Measurements from ENCODE around the gene HDAC4.

Gene HDAC4

DNA sequence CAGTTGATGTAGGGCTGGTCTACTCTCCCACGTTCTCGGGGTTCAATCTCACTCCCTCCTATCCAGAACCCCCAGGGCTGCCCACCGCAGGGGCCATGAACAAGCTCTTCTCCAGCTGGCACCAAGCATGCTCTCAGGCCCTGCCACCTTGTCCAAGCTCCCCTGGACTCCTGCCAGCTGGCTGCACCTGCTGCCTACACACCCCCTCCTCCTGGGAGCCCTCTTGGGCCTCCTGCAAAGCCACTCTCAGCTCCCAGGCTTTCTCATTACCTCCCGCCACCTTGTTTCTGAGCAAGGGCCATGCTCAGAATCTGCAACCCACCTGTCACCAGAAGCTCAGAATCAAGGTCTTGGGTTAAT, 56.0 kb downstream of the HDAC4 start:
- no peak for DNase-seq

- DNase-seq: no peak
These were observed 56.6 kb downstream of the HDAC4 start for GRCh38 chr2:239343946-239344856.

DNA sequence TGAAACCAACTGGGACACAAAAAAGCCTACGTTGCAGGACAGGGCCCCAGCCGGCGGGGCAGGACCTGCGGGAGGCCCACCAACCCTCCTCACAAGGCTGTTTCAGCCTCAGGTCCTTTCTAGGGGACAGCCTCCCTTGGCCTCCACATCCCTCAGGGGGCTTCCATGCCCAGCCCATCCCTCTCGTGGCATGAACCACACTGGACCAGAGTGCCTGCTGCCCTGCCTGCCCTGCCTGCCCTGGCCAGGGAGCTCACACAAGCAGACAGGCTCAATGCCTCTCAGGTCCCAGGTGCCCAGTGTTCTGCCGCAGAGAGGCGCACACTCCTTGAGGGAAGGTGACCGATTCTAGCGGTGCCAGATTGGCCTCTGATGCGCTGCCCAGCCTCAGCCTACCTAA, 57.4 kb downstream of the HDAC4 start:
- DNase-seq: no peak

DNA sequence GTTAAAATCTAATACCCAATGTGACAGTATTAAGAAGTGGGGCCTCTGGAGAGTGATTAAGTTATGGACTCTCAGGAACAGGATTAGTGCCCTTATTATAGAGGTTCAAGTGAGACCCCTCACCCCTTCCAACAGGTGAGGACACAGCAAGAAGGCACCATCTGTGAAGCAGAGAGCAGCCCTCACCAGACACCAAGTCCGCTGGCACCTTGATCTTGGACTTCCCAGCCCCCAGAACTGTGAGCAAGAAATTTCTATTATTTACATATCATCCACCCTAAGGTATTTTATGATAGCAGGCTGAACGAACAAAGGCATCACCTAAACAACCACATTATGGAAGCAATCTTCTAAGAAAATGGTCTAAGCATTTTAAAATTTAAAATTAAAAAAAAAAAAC, 59.0 kb downstream of the HDAC4 start:
- no peak for DNase-seq

GRCh38 chr2:239341146-239341732, 59.6 kb downstream of the HDAC4 start:
- DNase-seq: no peak

GRCh38 chr2:239339726-239340601, 60.9 kb downstream of the HDAC4 start:
- no peak for DNase-seq

DNA sequence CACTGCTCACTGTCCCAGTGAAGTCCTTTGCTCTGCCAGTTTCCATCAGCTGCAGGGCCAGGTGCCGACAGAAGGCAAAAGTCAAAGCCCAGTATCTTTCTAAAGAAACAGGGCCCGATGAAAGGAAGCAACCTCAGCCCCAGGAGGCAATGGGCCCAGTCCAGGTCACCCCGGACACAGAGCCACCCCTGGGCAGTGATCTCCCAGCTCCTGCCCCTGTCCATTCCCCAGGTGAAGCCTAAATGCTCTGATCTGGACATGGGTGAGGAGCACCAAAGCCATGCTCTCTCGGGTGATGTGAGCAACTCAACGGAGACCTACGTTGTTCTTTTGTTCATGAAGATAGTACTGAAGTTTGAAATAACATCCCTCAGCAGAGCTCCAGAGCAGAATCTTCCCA, 61.6 kb downstream of the HDAC4 start:
- no peak for DNase-seq

GRCh38 chr2:239337877-239338484, 62.8 kb downstream of the HDAC4 start:
- DNase-seq: no peak

GRCh38 chr2:239337122-239337876, 63.5 kb downstream of the HDAC4 start:
- no peak for DNase-seq

DNA sequence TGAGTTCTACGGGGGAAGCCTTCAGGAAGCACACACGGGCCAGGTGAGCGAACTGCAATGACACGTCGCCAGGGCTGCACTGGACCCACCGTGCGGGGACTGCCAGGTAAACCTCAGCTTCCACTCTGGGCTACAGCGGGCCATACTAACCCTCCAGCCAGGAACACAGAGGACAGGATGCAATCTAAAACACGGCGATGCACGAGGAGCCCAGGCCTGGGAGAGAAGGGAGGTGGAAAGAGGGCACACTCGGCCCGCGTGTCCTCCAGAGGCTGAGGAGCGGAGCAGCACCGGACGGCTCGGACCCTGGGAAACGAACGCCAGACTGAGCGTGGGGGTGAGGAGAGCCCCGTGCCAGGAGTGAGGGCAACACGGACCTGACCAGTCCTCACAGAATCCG, 69.3 kb downstream of the HDAC4 start:
- no peak for DNase-seq

- no peak for DNase-seq
These were observed 70.0 kb downstream of the HDAC4 start for GRCh38 chr2:239330836-239331235.

DNA sequence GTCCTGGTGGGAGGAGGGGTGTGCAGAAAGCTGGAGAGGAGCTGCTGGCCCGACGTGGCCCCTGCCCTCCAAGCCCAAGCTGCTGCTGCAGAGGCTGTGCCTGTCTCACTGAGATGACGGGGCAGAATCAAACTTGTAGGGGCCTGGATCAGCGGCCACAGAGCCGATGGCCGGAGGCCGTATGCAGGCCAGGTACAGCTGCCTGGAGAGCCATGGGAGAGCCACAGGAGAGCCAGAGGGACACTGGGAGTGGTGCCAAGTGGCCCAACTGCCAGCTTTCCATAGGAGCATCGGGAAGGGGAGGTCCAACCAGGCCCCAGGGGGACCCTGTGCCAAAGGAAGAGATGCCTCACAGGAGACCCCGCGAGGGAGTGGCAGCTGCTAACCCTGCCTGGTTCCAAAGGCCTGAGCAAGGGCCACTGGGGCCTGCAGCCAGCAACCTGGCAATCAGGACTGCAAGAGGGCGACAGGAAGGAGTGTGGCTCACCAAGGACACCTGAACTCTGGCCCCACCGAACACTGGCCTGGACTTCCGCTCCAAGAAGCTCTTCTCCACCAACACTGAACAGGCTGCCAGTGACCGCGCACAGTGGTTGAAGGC, 70.7 kb downstream of the HDAC4 start:
- DNase-seq: no peak

DNA sequence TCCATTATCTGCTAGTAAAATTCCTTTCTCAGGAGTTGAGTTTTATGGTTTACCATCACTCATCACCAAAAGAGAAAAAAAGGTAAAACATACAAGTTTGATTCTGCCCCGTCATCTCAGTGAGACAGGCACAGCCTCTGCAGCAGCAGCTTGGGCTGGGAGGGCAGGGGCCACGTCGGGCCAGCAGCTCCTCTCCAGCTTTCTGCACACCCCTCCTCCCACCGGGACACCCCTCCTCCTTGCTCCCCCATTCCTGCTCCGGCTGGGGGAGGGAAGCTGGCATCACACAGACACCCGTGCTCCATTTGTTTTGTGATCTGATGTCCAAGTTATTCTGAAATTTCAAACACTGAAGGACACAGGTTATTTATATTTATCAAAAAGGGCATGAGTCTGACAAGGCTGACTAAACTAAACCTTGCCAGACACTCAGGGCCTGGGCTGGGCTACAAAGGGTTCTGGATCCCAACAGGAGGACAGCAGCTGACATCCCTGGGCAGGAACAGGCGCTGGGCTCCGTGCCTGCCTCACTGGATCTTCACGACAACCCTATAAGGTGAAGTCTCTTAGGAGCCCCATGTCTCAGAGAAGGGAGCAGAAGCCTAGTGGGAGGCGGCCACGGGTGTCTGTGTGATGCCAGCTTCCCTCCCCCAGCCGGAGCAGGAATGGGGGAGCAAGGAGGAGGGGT, 71.4 kb downstream of the HDAC4 start:
- no peak for DNase-seq

GRCh38 chr2:239328351-239329191, 72.2 kb downstream of the HDAC4 start:
- DNase-seq: no peak

- no peak for DNase-seq
These were observed 73.1 kb downstream of the HDAC4 start for GRCh38 chr2:239327536-239328350.

- peak; percentile 62 for DNase-seq
These were observed 73.8 kb downstream of the HDAC4 start for GRCh38 chr2:239326831-239327535.

DNA sequence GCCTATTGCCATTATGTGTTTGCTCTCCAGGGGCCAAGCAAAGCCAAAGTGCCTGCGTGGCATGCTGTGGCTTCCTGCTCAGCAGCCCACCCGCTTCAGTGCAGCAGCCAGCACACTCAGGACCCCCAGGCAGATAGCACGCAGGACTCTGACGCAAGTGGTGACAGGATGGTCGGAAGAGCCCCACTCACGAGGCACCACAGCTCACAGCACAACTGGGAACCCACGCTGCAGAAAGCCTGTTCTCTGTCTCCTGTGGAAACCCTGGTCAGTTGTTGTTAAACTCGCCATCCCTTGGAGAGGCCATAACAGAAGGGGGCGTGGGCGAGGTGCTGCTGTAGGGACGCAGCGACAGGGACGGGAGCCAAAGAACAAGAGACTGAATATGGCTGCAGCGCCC, 76.4 kb downstream of the HDAC4 start:
- no peak for DNase-seq

- no peak for DNase-seq
These were observed 77.4 kb downstream of the HDAC4 start for GRCh38 chr2:239323447-239323846.

All from stimulated activated CD4-positive, alpha-beta T cell treated with anti-CD3 and anti-CD28 coated beads, Interleukin-4, amount 100 ng/mL, for 1 hour (primary cell).